Effector memory CD8-positive, alpha-beta T cell (primary cell): ENCODE data around the gene TRIM8.

ENCODE experiments used
- ATAC-seq: fragments of 150-1000 bp; cut with Tn5 transposase; replicated peaks from 2 replicates; pipeline ENCODE4 v1.10.0; 2021; ENCODE audit warnings: mild to moderate bottlenecking, moderate library complexity
- DNase-seq, 3 experiments: peaks; one replicate each; pipeline ENCODE4 v3.0.0; 2021
- H3K27ac Mint-ChIP-seq, 2 donors: one replicate each; pipeline ENCODE4 v1.8.0; 2022; ENCODE audit warnings: mild to moderate bottlenecking in 2 of 2, mixed read lengths in 2 of 2, moderate library complexity in 2 of 2
- H3K27me3 Mint-ChIP-seq, 2 donors: one replicate each; pipeline ENCODE4 v1.8.0; 2022; ENCODE audit warnings: mixed read lengths in 2 of 2
- H3K36me3 Mint-ChIP-seq: one replicate; pipeline ENCODE4 v1.8.0; 2022; ENCODE audit warnings: mild to moderate bottlenecking, moderate library complexity, mixed read lengths; ENCODE audit not compliant: insufficient read depth
- H3K4me1 Mint-ChIP-seq, 2 donors: one replicate each; pipeline ENCODE4 v1.8.0; 2022; ENCODE audit warnings: low read depth in 2 of 2, mixed read lengths in 2 of 2
- H3K4me3 Mint-ChIP-seq, 2 donors: one replicate each; pipeline ENCODE4 v1.8.0; 2022; ENCODE audit warnings: mild to moderate bottlenecking in 2 of 2, mixed read lengths in 2 of 2, moderate library complexity in 2 of 2
- H3K9me3 Mint-ChIP-seq, 2 donors: one replicate each; pipeline ENCODE4 v1.8.0; 2022; ENCODE audit warnings: mixed read lengths in 2 of 2

TRIM8 gene

DNA sequence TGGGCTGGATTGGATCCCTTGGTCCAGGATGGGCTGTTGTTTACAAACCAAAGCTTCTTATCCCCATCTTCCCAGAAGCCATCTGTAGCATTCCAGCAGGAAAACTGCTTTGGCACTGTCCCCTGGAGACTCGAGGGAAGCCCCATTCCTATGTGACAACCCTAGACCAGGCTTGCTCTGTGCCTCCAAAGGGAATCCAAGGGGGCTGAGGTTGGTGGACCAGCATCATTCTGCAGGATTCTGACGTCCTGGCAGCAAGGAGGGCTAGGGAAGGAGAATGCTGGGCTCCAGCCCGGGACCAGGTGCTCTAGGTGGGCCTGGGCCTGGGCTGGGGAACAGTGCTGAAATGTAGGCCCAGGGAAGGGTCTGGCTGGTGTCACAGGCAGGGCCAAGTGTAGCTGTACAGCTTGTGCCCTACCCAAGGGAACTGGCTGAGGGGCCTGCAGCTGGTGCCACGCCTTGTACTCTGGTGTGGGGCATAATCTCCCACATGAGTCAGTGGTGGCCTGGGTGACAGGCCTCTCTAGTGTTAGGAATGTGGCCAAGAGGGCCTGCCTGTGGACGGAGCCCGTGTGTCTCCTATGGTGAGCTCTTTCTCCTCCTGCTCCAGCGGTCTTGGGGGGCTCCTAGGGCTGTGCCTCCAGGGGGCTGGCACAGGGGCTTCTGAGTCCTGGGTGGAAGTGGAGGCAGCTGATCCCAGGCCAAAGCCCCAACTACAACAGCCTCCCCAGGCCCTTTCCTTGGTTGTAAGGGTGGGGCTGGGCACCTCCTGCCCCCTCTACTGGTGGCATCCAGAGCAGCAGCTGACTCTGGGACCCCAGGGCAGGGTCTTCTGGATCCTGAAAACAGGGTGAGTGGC is 25.2 kb downstream of the TRIM8 start:
- H3K9me3 Mint-ChIP-seq, result no peaks in the 10 kb centered on the region
- H3K27me3 Mint-ChIP-seq, result no peaks in the 10 kb centered on the region
- peaks cover 16 to 18% of the 10 kb centered on the region in 2 donors for H3K4me1 Mint-ChIP-seq
- H3K4me3 Mint-ChIP-seq, result no peak overlapping the region
- DNase-seq (no peak), ATAC-seq (no peak)
- H3K27ac Mint-ChIP-seq, result peak overlapping the region; percentile 20 to 46
- H3K36me3 Mint-ChIP-seq, result peaks cover 16% of the 10 kb centered on the region

DNA sequence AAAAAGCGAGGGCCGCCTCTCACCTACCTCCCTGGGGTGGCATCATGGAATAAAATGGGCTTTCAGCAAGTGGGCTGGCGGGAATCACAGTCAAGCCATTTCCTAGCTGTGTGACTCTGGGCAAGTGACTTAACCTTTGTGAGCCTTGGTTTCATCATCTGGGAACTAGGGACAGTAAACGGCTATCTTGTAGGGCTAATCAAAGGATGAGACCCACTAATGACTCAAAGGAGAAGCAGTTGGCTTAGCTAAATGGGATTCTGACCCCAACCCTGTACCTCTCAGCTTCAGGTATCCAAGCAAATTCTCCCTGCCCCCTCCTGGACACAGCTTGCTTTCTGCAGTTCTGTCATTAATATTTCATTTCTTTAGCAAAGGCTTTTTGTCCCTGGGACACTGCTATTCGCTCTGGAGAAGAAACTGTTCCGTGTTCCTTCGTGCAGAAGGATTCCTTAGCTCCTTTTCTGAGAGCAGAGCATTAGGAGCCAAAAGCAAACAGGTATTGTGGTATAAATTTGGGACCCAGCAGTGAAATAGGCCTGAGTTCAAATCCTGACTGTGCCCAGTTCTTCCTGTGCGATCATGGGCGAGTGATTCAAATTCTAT is 25.9 kb downstream of the TRIM8 start:
- DNase-seq (no peak), ATAC-seq (no peak)
- Mint-ChIP-seq H3K36me3 (peaks cover 15% of the 10 kb centered on the region), H3K4me1 (peaks cover 23 to 26% of the 10 kb centered on the region in 2 donors), H3K27me3 (no peaks in the 10 kb centered on the region), H3K27ac (peak overlapping the region; percentile 20 to 46), H3K9me3 (no peaks in the 10 kb centered on the region), H3K4me3 (no peak overlapping the region)

DNA sequence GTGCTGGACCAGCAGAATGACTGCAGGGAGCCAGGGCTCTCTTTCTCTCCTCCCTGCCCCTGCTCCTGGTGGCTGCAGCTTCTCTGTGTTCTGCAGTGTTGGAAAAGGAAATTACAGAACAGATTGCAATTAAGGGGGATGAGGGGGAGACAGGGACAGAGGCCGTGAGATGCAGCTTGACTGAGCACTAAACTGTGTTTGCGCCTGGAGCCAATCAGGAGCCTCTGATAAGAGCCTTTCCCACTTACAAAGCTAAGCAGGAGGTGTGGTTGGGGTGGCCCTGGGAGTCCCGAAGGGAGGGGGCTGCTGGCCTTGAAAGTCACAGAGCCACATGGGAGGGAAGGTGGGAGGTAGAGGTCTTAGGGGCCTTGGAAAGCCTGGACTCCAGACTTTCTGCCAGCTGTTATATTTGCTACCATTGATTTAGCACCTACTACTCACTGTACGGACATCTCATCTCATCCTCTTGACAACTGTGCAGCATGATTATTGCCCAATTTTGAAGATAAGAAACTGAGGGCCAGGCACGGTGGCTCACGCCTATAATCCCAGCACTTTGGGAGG is 26.7 kb downstream of the TRIM8 start:
- no peak for ATAC-seq
- H3K4me1 Mint-ChIP-seq, result peaks cover 25 to 30% of the 10 kb centered on the region in 2 donors
- peaks cover 12% of the 10 kb centered on the region for H3K36me3 Mint-ChIP-seq
- no peak overlapping the region for H3K27ac Mint-ChIP-seq
- no peak for DNase-seq
- no peaks in the 10 kb centered on the region for H3K27me3 Mint-ChIP-seq
- no peaks in the 10 kb centered on the region for H3K9me3 Mint-ChIP-seq
- no peak overlapping the region for H3K4me3 Mint-ChIP-seq

DNA sequence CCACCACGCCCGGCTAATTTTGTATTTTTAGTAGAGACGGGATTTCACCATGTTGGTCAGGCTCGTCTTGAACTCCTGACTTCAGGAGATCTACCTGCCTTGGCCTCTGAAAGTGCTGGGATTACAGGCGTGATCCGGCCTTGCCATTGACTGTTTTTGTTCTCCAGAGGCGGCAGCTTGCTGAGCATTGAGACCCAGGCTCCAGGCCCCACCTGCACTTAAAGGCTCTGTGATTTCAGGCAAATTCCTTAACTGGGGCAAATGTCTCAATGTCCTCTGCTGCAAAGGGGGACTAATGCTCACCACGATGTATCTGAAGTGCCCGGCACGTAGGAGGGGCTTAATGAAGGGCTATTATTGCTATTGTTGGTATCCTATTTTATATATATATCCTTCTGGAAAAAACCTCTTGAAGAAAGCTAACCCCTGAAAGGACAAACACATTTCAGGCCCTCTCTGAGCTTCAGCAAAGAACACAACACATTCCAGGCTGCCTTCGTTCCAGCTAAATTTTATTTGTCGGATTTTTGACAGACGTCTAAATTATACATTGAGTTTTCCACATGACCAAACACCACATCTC is 29.0 kb downstream of the TRIM8 start:
- ATAC-seq, result no peak
- no peaks in the 10 kb centered on the region for H3K9me3 Mint-ChIP-seq
- DNase-seq, result no peak
- peaks cover 5% of the 10 kb centered on the region for H3K36me3 Mint-ChIP-seq
- no peaks in the 10 kb centered on the region for H3K27me3 Mint-ChIP-seq
- peak overlapping the region; percentile 66 to 70 for H3K4me3 Mint-ChIP-seq
- H3K4me1 Mint-ChIP-seq, result peaks cover 20 to 22% of the 10 kb centered on the region in 2 donors
- H3K27ac Mint-ChIP-seq, result peak overlapping the region; percentile 57 to 94

DNA sequence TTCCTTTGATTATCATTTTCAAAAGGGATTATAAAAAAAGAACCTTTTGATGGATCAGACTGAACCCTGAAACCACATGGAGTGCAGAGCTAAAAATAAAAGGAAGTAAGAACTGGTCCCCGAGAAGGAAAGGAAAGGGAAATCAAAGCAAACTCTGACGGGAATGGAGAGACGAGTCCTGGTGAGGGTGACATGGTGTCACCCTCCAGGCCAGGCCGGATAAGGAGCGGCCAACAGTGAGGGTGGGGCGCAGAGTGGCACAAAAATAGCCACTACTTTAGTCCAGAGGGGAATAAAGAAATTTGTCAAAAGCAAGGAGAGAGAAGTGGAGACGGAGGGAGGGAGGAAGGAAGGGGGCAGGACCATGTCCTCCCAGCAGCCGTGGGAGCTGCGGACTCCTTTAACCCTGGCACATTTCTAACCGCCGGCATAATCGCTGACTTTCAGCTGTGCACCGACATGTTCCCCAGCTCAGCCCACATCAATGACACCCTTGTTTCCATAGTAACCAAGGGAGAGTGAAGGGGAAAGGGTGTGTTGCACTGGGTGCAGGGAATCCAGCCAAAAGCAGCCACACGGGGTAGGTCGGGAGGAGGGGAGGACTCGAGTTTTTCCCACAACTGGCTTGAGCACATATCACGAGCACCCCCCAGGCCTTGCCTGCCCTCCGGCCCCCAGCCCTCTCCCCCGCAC is 29.7 kb downstream of the TRIM8 start:
- peak overlapping the region; percentile 57 to 94 for H3K27ac Mint-ChIP-seq
- no peaks in the 10 kb centered on the region for H3K27me3 Mint-ChIP-seq
- H3K36me3 Mint-ChIP-seq, result peaks cover 4% of the 10 kb centered on the region
- peak; percentile 96 for ATAC-seq
- peak; percentile 48 to 60 (median 50) for DNase-seq
- no peaks in the 10 kb centered on the region for H3K9me3 Mint-ChIP-seq
- peak overlapping the region; percentile 66 to 70 for H3K4me3 Mint-ChIP-seq
- H3K4me1 Mint-ChIP-seq, result peaks cover 20% of the 10 kb centered on the region in 2 donors

DNA sequence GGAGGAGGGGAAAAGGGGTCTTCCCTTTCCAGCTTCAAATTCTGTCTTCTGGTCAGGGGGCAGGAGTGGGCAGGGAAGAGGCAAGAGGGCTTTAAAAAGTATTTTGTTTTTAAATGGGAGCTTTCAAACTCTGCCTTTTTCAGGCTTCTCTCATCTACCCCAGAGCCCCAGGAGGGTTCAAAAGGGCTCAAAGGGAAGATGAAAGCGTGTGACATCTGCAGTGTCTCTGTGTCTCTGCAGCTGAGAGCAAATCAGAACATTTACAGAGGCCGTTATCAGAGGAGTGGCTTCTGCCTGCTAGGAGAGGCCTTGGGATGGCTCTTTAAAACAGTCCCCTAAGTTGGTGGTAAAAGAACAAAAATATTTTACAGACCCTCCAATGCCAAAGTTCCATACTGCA is 30.3 kb downstream of the TRIM8 start:
- peaks cover 4% of the 10 kb centered on the region for H3K36me3 Mint-ChIP-seq

DNA sequence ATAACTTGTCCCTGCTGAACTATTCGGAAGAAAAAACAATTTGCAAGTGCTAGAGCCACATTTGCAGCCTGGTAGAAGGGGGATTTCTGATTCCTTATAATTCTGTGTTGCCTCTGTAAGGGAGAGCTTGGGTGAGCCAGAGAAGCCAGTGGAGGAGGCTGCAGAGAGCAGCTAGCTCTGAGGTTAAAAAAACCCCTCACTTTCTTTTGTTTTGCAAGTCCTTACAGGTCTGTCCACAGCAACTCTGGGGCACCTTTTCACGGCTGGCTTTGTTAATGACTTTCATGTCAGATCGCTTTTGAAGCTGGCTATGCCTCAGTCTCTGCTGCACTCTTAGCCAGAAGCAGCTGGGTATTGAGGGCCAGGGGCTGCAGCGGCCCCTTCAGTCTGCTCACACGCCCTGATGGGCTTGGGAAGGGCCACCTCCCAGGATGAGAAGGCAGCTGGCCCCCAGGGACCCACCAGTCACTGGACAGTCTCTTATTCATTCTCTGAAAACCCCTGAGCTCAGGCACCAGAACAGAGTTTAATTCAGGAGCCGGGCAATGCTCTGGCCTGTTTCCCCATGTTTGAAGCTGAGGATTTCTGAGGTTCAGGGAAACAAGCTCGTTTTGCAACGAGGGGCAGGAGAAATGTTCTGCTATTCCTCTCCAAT is 30.9 kb downstream of the TRIM8 start:
- peaks cover 18 to 20% of the 10 kb centered on the region in 2 donors for H3K4me1 Mint-ChIP-seq

More for the DNA sequence above, 30.3 kb downstream of the TRIM8 start:
- DNase-seq (no peak), ATAC-seq (peak; percentile 45)
- Mint-ChIP-seq H3K4me1 (peaks cover 18 to 20% of the 10 kb centered on the region in 2 donors), H3K27ac (peak overlapping the region; percentile 57 to 94), H3K4me3 (peak overlapping the region; percentile 66 to 70), H3K9me3 (no peaks in the 10 kb centered on the region), H3K27me3 (no peaks in the 10 kb centered on the region)

DNA sequence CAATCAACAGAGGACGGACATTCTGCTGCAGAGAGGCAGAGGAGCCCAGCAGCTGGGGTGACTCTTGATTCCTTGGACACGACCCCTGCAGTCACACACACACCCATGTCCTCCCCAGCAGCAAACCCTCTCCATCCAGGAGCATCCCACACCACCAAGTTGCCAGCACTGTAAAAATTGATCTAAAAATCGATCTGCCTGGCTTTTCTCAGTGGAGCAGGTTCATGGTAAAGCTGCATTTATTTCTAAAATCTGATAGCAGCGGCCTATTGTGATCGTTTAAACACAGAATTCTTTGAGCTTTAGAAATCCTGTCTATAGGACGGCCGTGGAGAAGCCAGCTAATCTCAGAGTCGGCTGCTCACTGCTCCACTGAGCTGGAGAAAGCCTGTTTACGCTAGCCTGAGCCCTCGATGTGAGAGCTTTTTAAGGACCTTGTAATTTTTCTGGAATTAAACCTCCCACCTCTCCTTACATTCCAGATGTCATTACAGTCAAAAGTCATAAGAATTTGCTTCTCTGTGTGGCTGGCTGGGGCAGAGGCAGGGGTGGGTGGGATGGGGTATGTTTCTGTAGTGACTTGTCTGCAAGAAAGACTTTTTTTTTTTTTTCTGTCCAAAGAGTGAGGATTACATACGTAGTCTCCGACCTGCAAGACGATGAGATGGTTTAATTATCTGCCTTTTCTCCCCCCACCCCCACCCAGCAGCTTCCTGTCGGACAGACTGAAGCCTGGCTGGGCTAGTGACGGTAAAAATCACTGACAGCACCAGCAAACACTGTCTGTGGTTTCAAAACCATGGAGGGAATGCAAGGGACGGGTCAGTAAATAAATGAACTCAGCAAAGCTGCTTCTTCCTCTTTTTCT is 31.6 kb downstream of the TRIM8 start:
- Mint-ChIP-seq H3K27ac (no peak overlapping the region), H3K4me1 (peaks cover 18 to 20% of the 10 kb centered on the region in 2 donors), H3K27me3 (no peaks in the 10 kb centered on the region), H3K4me3 (peak overlapping the region in 1 of 2 donors; percentile 66), H3K9me3 (no peaks in the 10 kb centered on the region), H3K36me3 (peaks cover 11% of the 10 kb centered on the region)
- ATAC-seq (no peak), DNase-seq (no peak)

More for the DNA sequence above, 30.9 kb downstream of the TRIM8 start:
- Mint-ChIP-seq H3K36me3 (peaks cover 4% of the 10 kb centered on the region), H3K9me3 (no peaks in the 10 kb centered on the region), H3K27me3 (no peaks in the 10 kb centered on the region), H3K4me3 (peak overlapping the region; percentile 66 to 70), H3K27ac (no peak overlapping the region)
- DNase-seq, result no peak
- no peak for ATAC-seq

DNA sequence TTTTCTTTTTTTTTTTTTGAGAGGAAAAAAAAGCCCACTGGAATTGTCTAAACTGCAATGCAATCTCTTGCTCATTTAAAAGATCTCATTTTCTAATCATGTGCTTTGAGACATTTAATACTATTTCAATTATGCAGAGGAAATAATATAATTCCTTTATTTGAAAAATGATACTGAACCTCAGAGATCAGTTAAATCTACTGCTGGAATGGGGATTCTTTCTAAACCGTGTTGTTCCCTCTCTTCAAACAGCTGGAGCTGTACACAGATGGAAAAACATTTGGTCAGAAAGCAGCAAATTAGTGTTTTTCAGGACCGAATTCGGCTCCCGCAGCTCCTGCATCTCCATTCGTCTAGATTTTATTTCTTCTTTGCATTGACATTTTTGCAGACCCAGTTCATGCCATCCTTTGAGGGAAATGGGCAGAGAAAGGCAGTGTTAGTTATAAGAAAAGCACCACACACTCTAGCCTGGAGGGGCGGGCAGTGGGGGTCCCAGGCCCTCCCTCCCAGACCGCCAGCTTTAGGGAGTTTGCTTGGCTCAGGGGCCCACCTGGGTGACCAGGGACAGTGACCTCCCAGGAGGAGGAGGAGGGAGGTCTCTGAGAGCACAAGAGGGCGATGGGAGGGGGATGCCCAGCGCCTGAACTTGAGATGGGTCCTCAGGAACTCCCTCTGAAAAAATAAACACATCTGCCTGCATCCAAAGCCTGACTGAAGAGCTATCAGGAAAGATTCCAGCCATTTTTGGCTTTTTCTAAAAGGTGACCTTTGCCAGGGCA is 32.4 kb downstream of the TRIM8 start:
- H3K4me1 Mint-ChIP-seq, result peaks cover 18 to 20% of the 10 kb centered on the region in 2 donors
- H3K27me3 Mint-ChIP-seq, result no peaks in the 10 kb centered on the region
- H3K36me3 Mint-ChIP-seq, result peaks cover 11% of the 10 kb centered on the region
- no peak overlapping the region for H3K4me3 Mint-ChIP-seq
- no peak for ATAC-seq
- no peaks in the 10 kb centered on the region for H3K9me3 Mint-ChIP-seq
- DNase-seq, result no peak
- no peak overlapping the region for H3K27ac Mint-ChIP-seq

DNA sequence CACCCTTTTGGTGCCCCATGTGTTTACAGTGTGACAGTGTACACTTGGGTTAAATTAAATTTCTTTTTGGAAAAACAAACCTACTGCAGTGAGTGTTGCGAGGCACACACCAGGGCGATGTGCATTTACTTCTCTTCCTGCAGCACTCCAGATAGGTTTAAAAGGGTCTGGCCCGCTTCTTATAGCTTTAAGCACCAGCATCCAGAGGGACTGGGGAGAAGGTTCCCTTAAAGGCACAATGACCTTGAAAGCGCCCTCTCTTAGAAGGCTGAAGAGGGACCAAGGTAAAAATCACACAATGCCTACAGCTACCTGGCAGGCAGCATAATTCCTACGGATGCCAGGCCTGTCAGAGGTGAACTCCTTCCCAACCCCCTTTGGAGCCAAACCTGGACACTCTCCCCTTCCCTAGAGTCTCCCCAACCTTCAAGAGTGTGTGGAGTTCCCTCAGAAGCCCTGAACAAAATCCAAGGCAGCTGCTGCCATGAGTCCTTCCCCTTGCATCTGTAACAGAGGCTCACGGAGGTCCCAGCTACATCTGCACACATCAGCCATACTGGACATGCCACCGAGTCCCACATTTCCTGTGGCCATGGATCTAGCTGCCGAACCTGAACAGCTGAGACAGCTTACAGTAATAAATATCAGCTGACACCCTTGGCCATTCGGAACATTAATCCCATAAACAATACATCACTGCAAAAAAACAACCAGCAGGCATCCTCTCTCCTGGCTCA is 33.2 kb downstream of the TRIM8 start:
- Mint-ChIP-seq H3K4me3 (no peak overlapping the region), H3K9me3 (no peaks in the 10 kb centered on the region), H3K27ac (peak overlapping the region in 1 of 2 donors; percentile 70), H3K4me1 (peaks cover 23% of the 10 kb centered on the region in 2 donors), H3K36me3 (peaks cover 11% of the 10 kb centered on the region), H3K27me3 (no peaks in the 10 kb centered on the region)
- no peak for ATAC-seq
- DNase-seq, result no peak

DNA sequence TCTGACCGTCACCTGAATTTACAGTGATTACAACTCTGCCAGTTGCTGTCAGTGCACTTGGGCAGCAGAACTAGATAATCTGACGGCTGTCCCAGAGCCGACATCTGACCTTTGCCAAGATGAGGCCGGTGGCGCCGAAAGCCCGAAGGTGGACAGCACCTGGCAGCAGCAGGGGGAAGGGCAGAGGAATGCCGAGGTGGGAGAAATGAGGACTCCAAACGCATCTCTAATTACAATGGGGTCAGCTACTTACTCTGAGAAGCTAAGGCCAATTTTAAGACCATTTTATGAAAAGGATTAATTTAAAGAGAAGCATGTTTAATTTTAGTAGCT is 33.8 kb downstream of the TRIM8 start:
- Mint-ChIP-seq H3K9me3 (no peaks in the 10 kb centered on the region), H3K4me3 (no peak overlapping the region), H3K4me1 (peaks cover 23% of the 10 kb centered on the region in 2 donors), H3K27ac (peak overlapping the region in 1 of 2 donors; percentile 70), H3K27me3 (no peaks in the 10 kb centered on the region), H3K36me3 (peaks cover 11% of the 10 kb centered on the region)
- ATAC-seq, result no peak
- no peak for DNase-seq
